H1 (cell line): ENCODE data around the gene NPIPB8. TPM values are rescaled to one million over a fixed set of nuclear protein-coding genes. Genes with fewer than 3 reads are reported as not detected.

ENCODE experiments used
- EGR1 ChIP-seq: IDR thresholded peaks from 2 replicates; pipeline ENCODE4 v1.6.1; 2011; ENCODE audit warnings: low read depth, low read length, borderline replicate concordance
- NRF1 ChIP-seq: IDR thresholded peaks from 2 replicates; pipeline ENCODE4 v1.6.1; 2011; ENCODE audit warnings: mild to moderate bottlenecking, low read depth, low read length, improper control_type of control experiment
- PHF8 ChIP-seq: fragments of 200-600 bp; sonication (generic); conservative IDR thresholded peaks from 2 replicates; pipeline ENCODE4 v1.7.1; 2012; ENCODE audit warnings: low read depth, mild to moderate bottlenecking, inconsistent platforms, low read length, moderate library complexity
- POLR2AphosphoS5 ChIP-seq: IDR thresholded peaks from 2 replicates; pipeline ENCODE4 v1.6.1; 2011; ENCODE audit warnings: low read depth, low read length
- RFX5 ChIP-seq: IDR thresholded peaks from 2 replicates; pipeline ENCODE4 v1.6.1; 2011; ENCODE audit warnings: low read depth, low read length, improper control_type of control experiment, borderline replicate concordance
- TBP ChIP-seq: IDR thresholded peaks from 2 replicates; pipeline ENCODE4 v1.6.1; 2011; ENCODE audit warnings: low read depth, low read length, improper control_type of control experiment
- polyA plus RNA-seq, 7 experiments: library from polyadenylated mRNA; depleted of rRNA in 3 of 7; stranded (reverse) in 5 of 7; unstranded in 2 of 7; fragments of >200 nt in 5 of 7; fragments of 200-250 nt in 2 of 7; gene quantifications; 1 replicate in 5 of 7; 2 replicates in 1 of 7; 4 replicates in 1 of 7; pipeline versions ENCODE4 v1.2.1 to v1.2.3, GENCODE V29; 2011 to 2013; ENCODE audit warnings: missing spikeins in 2 of 7, mixed read lengths in 2 of 7
- total RNA-seq: library from RNA; stranded (reverse); fragmentation: NEBNext Ultra II Directional; extraction: Animal tissue kit (Norgen Biotek cat#: 25700); gene quantifications from 2 replicates; pipeline ENCODE4 v1.2.1, GENCODE V29; 2021

The NPIPB8 gene
- total and polyA plus RNA-seq, 2 of the 8 experiments (the other 6 are each of a cell fraction or from before 2014, with no cell fraction given) = 0.05 TPM; not detected in 1

DNA sequence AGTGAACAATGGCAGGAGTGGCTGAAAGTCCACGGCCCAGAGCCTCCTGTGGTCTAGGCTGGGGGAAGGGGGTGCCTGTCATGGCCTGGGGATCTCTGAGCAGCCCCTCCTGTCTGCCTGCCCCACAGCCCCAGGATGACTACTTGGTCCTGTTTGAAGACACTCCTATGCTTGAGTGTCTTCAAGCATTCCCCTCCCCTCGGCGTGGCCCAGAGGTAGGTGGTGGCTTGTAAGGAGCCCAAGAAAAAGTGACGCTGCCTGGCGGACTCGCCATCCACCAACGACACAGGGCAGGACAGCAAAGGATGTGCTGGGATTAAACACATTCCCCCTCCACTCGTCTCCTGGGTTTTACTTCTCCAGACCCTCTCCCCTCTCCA lies 33.7 kb upstream of the NPIPB8 start (continued):
- TF ChIP-seq RFX5 (no peak), POLR2AphosphoS5 (no peak), TBP (no peak), EGR1 (no peak), NRF1 (no peak), PHF8 (no peak)
